BLaER1 (cell line): ENCODE measurements around the gene SEPTIN12.

Experiments used
- H3K27ac ChIP-seq: shearing (Covaris generic); formaldehyde crosslinking; 2 replicates; pipeline ENCODE4 v1.8.1; 2022
- H3K27me3 ChIP-seq: shearing (Covaris generic); formaldehyde crosslinking; 2 replicates; pipeline ENCODE4 v1.8.1; 2022
- H3K36me3 ChIP-seq: shearing (Covaris generic); formaldehyde crosslinking; 2 replicates; pipeline ENCODE4 v1.8.1; 2022
- H3K4me1 ChIP-seq: shearing (Covaris generic); formaldehyde crosslinking; 2 replicates; pipeline ENCODE4 v1.8.1; 2022
- H3K4me2 ChIP-seq: shearing (Covaris generic); formaldehyde crosslinking; 2 replicates; pipeline ENCODE4 v1.8.1; 2022
- H3K4me3 ChIP-seq: shearing (Covaris generic); formaldehyde crosslinking; 2 replicates; pipeline ENCODE4 v1.8.1; 2022
- H3K9ac ChIP-seq: shearing (Covaris generic); formaldehyde crosslinking; 2 replicates; pipeline ENCODE4 v1.8.1; 2022
- H3K9me3 ChIP-seq: shearing (Covaris generic); formaldehyde crosslinking; 2 replicates; pipeline ENCODE4 v1.8.1; 2022
- H4K20me1 ChIP-seq: shearing (Covaris generic); formaldehyde crosslinking; 2 replicates; pipeline ENCODE4 v1.8.1; 2022
- Cebpa-rat ChIP-seq: shearing (Covaris generic); IDR thresholded peaks from 2 replicates; pipeline ENCODE4 v1.8.1; 2022

The SEPTIN12 gene

DNA sequence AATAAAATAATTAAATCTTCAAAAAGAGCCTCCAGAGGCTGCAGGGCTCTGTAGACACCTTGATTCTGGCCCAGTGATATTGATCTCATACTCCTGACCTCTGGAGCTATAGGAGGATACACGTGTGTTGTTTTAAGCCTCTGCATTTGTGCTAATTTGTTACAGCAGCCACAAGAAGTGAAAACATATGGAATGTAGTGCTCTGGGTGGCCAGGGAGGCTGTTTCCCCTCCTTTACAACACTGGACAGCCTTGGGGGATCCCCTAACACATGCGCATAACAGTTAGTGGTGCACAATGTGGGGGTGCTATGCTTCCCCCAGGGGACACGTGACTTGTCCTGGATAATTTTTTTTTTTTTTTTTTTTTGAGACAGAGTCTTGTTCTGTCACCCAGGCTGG, 16.5 kb downstream of the SEPTIN12 start:
- H3K9ac ChIP-seq: no peak overlapping the region
- peaks cover 13% of the 10 kb centered on the region for H3K4me1 ChIP-seq
- TF ChIP-seq Cebpa-rat: no peak
- H3K27ac ChIP-seq: no peak overlapping the region
- no peak overlapping the region for H3K4me2 ChIP-seq
- H3K4me3 ChIP-seq: no peak overlapping the region
- no peaks in the 10 kb centered on the region for H3K27me3 ChIP-seq
- no peaks in the 10 kb centered on the region for H3K9me3 ChIP-seq
- no peaks in the 10 kb centered on the region for H3K36me3 ChIP-seq
- H4K20me1 ChIP-seq: no peaks in the 10 kb centered on the region

- H3K9me3 ChIP-seq: no peaks in the 10 kb centered on the region
- H3K4me3 ChIP-seq: peak overlapping the region; percentile 63; the same call in 1 of the 2 replicates
- H3K27ac ChIP-seq: no peak overlapping the region
- H3K9ac ChIP-seq: no peak overlapping the region
- no peaks in the 10 kb centered on the region for H3K27me3 ChIP-seq
- peaks cover 31% of the 10 kb centered on the region for H3K4me1 ChIP-seq
- no peak for TF ChIP-seq Cebpa-rat
- H3K36me3 ChIP-seq: peaks cover 13% of the 10 kb centered on the region
- H3K4me2 ChIP-seq: no peak overlapping the region; the same call in 1 of the 2 replicates
- peaks cover 14% of the 10 kb centered on the region; the same call in 1 of the 2 replicates for H4K20me1 ChIP-seq
These were observed 18.9 kb downstream of the SEPTIN12 start for GRCh38 chr16:4769306-4769638.

GRCh38 chr16:4768549-4769305, 19.4 kb downstream of the SEPTIN12 start:
- H3K4me3 ChIP-seq: peak overlapping the region; percentile 63
- H4K20me1 ChIP-seq: peaks cover 18% of the 10 kb centered on the region; the same call in 1 of the 2 replicates
- H3K9me3 ChIP-seq: no peaks in the 10 kb centered on the region
- H3K4me2 ChIP-seq: peak overlapping the region; percentile 91
- H3K27ac ChIP-seq: peak overlapping the region; percentile 38; the same call in 1 of the 2 replicates
- H3K36me3 ChIP-seq: peaks cover 18% of the 10 kb centered on the region
- H3K27me3 ChIP-seq: no peaks in the 10 kb centered on the region
- H3K9ac ChIP-seq: peak overlapping the region; percentile 69
- TF ChIP-seq Cebpa-rat: no peak
- peaks cover 31% of the 10 kb centered on the region for H3K4me1 ChIP-seq

- H3K27ac ChIP-seq: peak overlapping the region; percentile 38; the same call in 1 of the 2 replicates
- H3K27me3 ChIP-seq: no peaks in the 10 kb centered on the region
- H4K20me1 ChIP-seq: peaks cover 24% of the 10 kb centered on the region; the same call in 1 of the 2 replicates
- H3K4me3 ChIP-seq: peak overlapping the region; percentile 63
- peak overlapping the region; percentile 69 for H3K9ac ChIP-seq
- H3K4me1 ChIP-seq: peaks cover 31% of the 10 kb centered on the region
- TF ChIP-seq Cebpa-rat: no peak
- H3K36me3 ChIP-seq: peaks cover 25% of the 10 kb centered on the region
- H3K9me3 ChIP-seq: no peaks in the 10 kb centered on the region
- H3K4me2 ChIP-seq: peak overlapping the region; percentile 91
These were observed 20.1 kb downstream of the SEPTIN12 start for GRCh38 chr16:4767872-4768548.

- no peak for TF ChIP-seq Cebpa-rat
- H3K9me3 ChIP-seq: no peaks in the 10 kb centered on the region
- peak within 1 kb of the TSS; percentile 90 for H3K27ac ChIP-seq
- peak within 1 kb of the TSS; percentile 93 for H3K4me3 ChIP-seq
- peaks cover 33% of the 10 kb centered on the region; the same call in 1 of the 2 replicates for H4K20me1 ChIP-seq
- no peaks in the 10 kb centered on the region for H3K27me3 ChIP-seq
- peak within 1 kb of the TSS; percentile 96 for H3K9ac ChIP-seq
- peaks cover 41% of the 10 kb centered on the region for H3K4me1 ChIP-seq
- H3K4me2 ChIP-seq: peak within 1 kb of the TSS; percentile 91
- H3K36me3 ChIP-seq: peaks cover 35% of the 10 kb centered on the region
These were observed 21.1 kb downstream of the SEPTIN12 start, which contains the start of gene ZNF500 for GRCh38 chr16:4766875-4767628. Gene ZNF500 (minus strand): TSS chr16:4767162. CDS start chr16:4765978, 1,184 bp downstream.

GRCh38 chr16:4765511-4766474, 22.4 kb downstream of the SEPTIN12 start:
- Histone ChIP-seq H3K27ac (peak overlapping the region; percentile 90), H3K4me2 (peak overlapping the region; percentile 91), H3K9me3 (no peaks in the 10 kb centered on the region), H3K9ac (peak overlapping the region; percentile 96), H3K27me3 (no peaks in the 10 kb centered on the region), H4K20me1 (peaks cover 40% of the 10 kb centered on the region; the same call in 1 of the 2 replicates), H3K4me1 (peaks cover 47% of the 10 kb centered on the region), H3K4me3 (peak overlapping the region; percentile 93), H3K36me3 (peaks cover 47% of the 10 kb centered on the region)
- no peak for TF ChIP-seq Cebpa-rat

- Histone ChIP-seq H3K4me3 (no peak overlapping the region), H4K20me1 (peaks cover 49% of the 10 kb centered on the region; the same call in 1 of the 2 replicates), H3K36me3 (peaks cover 67% of the 10 kb centered on the region), H3K27me3 (no peaks in the 10 kb centered on the region), H3K4me1 (peaks cover 47% of the 10 kb centered on the region), H3K9me3 (no peaks in the 10 kb centered on the region), H3K9ac (0 out of 2 replicates have a peak overlapping the region, but pooled peaks have one; percentile 4), H3K4me2 (no peak overlapping the region), H3K27ac (no peak overlapping the region)
- TF ChIP-seq Cebpa-rat: no peak
These were observed 24.4 kb downstream of the SEPTIN12 start for GRCh38 chr16:4763791-4764190.

GRCh38 chr16:4762205-4762604, 25.9 kb downstream of the SEPTIN12 start:
- no peak overlapping the region for H3K27ac ChIP-seq
- TF ChIP-seq Cebpa-rat: no peak
- peaks cover 49% of the 10 kb centered on the region; the same call in 1 of the 2 replicates for H4K20me1 ChIP-seq
- peaks cover 83% of the 10 kb centered on the region for H3K36me3 ChIP-seq
- peak overlapping the region; percentile 21 for H3K4me2 ChIP-seq
- H3K9ac ChIP-seq: 0 out of 2 replicates have a peak overlapping the region, but pooled peaks have one; percentile 30
- H3K4me1 ChIP-seq: peaks cover 34% of the 10 kb centered on the region
- no peak overlapping the region for H3K4me3 ChIP-seq
- H3K27me3 ChIP-seq: no peaks in the 10 kb centered on the region
- H3K9me3 ChIP-seq: no peaks in the 10 kb centered on the region
